CD4-positive, alpha-beta T cell treated with Interleukin-1 beta for 1 hour (primary cell): Measurements from ENCODE around the gene ATIC.

Source experiments
- DNase-seq, 2 donors: peaks; one replicate each; pipeline ENCODE4 v3.0.0-alpha.2; 2020 to 2022

ATIC gene

GRCh38 chr2:215378045-215378444 is 66.2 kb downstream of the ATIC start:
- no peak for DNase-seq

DNA sequence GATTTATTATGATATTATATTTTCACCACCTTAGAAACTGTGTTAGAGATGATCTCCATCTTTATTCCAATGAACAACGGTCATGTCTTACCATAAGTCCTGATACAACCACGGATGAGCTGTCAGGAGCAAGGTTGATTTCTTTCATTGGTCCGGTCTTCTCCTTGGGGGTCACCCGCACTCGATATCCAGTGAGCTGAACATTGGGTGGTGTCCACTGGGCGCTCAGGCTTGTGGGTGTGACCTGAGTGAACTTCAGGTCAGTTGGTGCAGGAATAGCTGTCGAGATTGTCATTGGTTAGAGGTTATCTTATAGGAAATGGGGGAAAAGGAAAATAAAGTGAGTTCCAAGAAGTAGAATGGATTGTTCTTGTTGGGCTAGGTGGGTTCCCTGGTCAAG is 67.2 kb downstream of the ATIC start:
- no peak for DNase-seq

DNA sequence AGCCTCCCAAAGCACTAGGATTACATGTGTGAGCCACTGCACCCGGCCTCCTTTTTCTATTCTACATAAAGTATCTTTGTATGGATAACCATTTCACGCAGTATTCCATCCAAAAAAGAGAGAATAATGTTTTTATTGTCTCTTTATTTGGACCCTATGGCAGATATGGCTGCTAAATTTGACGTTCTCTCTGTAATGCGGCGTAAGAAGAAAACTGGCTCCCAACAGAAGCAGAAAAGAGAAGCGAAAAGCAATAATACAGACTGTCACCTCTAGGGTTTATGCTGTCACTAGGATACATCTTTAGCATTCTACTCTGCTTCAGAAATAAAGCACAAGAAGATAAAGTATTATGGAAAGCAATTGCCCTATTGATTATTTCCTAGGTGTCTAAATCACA is 68.1 kb downstream of the ATIC start:
- no peak for DNase-seq

GRCh38 chr2:215380699-215381098 is 68.8 kb downstream of the ATIC start:
- no peak for DNase-seq

- DNase-seq, result no peak
Observed at GRCh38 chr2:215382011-215382410, 70.2 kb downstream of the ATIC start.

GRCh38 chr2:215382480-215382879 is 70.6 kb downstream of the ATIC start:
- no peak for DNase-seq

DNA sequence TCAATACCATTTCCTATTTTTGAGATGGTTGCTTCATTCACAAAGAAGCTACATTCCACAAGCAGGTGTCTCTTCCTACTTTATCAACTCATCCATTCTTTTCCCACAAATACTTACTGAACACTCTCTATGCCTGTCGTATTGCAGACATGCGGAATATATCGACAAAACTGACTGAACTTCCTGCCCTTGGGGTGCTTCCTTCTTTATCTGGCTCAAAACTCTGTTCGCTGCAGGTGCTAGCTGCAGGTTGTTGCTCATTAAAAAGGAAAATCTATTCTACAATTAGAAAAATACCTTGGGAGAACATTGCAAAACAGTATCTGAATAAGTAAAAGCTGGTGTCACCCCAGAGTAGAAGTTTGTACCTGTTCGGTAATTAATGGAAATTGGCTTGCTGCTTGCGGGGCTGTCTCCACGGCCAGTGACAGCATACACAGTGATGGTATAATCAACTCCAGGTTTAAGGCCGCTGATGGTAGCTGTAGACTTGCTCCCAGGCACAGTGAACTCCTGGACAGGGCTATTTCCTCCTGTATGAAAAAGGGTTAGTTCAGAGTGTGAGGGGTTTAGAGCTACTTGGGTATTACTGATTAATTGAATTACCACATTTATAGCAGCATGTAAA is 71.9 kb downstream of the ATIC start:
- no peak for DNase-seq

DNA sequence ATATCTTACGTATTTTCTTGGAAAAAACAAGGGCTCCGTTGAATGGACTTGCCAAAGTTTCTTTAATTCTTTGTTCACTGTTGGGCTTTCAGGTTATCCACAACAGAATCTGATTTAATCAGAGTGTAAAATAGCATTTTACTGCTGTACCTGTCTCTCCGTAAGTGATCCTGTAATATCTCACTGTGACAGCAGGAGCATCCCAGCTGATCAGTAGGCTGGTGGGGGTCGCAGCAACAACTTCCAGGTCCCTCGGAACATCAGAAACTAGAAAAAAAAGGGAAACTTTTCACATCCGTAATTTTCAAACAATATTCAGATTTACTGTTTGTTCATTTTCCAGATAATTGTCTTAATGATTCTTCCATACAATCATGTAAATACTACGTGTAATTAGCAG is 72.9 kb downstream of the ATIC start:
- DNase-seq, result no peak

- no peak for DNase-seq
Observed at GRCh38 chr2:215386566-215386965, 74.7 kb downstream of the ATIC start.

DNA sequence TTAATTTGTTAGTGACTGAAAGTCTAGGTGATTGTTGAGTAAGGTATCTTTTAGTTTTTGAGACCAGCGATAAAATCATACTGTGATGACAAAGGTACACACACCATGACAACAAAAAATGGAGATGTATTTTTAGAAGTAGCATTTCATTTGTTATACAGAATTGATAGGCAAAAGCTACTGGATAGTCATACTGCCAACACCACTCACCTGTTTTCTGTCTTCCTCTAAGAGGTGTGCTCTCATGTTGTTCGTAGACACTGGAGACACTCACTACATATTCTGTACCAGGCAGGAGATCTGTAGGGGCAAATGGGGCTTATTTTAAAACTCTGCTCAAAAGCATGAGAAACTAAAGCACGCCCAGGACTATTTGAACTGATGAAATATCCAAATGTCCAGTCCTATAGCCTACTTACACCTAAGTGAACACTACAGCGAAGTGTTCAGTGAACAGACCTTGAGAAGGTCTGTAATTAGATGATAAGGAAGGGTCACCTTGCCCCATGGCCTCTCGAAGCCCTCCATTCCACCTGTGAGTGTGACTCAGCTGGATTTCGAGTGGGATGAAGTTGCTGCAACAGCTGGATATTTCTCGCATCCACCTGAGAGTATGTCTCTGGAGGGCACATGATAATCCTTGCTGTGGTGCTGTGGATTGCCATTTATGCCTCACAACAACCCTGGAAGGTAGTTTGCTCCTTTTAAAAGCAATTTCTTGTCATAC is 76.3 kb downstream of the ATIC start:
- no peak for DNase-seq

- DNase-seq, result no peak
Observed at GRCh38 chr2:215390550-215390913, 78.7 kb downstream of the ATIC start.

DNA sequence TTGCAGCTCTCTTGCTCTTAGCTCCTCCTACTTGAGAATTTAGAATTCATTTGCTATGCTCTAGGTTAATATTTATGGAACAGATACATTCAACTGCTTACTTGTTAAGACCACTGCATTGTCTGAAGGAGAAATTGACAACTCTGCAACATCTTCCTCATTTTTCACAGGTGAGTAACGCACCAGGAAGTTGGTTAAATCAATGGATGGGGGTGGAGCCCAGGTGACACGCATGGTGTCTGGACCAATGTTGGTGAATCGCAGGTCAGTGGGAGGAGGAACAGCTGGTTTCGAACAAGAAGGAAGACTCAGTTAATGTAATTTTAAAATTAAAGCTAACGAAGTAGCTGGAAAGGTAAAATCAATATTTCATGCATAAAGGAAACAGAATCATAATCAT is 79.7 kb downstream of the ATIC start:
- no peak for DNase-seq

- DNase-seq, result no peak
Observed at GRCh38 chr2:215392164-215392563, 80.3 kb downstream of the ATIC start.

DNA sequence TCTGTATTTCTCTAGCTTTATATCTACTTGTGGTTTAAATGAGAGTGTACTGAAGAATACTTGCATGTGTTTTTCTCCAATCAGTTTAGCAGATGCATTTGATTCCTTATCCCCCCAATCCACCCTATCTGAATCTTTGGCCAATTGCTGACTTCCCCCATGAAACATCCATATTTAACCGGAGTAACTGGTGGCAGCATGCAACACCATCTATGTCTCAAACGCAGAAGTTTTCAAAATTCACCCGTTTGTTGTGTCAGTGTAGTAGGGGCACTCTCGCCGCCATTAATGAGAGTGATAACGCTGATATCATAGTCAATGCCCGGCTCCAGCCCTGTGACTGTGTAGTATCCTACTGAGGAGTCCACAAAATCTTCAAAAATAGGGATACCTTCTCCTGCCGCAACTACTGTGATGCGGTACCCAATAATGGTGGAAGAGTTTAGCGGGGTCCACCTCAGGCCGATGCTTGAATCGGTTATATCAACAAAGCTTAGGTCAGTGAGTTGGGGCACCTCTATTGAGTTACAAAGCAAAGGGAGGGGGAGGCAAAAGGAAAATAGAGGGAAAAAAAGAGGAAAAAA is 80.9 kb downstream of the ATIC start:
- DNase-seq, result no peak

DNA sequence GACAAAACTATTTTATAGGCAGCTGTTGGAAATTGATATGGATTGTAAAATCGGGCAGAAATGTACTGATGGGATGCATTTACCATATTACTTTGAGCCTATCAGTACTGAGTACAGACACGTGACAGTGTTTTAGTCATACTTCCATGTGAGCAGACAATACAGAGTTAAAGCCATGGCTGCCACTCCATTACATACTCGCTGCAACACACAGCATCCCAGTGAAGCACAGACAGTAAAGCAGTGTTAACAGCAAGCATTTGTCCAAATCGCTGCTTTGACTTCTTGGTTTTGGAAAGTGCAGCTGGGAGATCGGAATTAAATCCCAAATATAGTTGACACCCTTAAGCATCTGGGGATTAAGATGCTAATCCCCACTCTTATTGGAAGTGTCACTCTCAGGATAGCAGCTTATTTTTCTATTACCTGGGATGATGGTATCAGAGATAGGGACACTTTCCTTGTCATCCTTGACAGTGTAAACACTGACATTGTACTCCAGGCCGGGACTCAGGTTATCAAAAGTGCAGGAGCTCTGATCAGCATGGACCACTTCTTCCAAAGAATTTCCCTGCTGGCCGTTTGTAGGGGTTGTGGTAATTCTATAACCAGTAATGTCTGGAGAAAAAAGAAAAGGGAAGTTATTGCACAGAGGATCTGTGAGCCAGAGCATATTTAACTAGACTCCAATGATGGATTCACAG is 82.4 kb downstream of the ATIC start:
- no peak for DNase-seq

DNA sequence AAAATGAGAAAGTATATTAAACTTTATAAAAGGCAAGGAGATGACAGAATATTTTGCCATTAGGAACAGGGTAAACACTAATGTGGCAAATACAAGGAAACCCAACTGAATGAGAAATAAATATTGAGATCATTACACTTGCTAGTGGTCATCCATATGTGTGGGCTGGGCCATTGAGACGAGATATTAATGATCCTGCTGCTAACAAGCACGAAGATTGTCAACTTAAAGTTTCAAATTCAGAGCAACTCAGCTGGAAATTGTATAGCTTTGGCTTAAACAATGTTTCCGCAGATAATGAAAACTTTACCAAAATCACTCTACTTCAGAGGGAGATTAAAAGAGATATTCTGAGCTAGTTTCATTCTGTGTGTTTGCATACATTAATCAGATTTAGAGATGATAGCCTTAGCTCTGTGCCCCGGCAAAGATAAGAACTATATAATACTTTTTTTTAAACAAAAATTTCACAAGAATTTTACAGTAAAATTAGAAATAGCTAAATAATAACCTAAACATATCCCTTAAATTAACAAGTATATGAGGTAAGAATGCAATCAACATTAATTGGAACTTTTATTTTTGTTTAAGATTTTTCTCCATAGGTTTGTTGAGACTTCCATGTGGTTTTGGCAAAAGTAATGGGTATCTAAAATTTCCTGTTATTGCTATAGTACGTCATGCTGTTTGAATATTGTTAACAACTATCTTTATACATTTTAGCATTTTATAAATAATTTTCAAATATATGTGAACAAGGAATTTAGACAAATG is 84.0 kb downstream of the ATIC start:
- DNase-seq, result no peak

DNA sequence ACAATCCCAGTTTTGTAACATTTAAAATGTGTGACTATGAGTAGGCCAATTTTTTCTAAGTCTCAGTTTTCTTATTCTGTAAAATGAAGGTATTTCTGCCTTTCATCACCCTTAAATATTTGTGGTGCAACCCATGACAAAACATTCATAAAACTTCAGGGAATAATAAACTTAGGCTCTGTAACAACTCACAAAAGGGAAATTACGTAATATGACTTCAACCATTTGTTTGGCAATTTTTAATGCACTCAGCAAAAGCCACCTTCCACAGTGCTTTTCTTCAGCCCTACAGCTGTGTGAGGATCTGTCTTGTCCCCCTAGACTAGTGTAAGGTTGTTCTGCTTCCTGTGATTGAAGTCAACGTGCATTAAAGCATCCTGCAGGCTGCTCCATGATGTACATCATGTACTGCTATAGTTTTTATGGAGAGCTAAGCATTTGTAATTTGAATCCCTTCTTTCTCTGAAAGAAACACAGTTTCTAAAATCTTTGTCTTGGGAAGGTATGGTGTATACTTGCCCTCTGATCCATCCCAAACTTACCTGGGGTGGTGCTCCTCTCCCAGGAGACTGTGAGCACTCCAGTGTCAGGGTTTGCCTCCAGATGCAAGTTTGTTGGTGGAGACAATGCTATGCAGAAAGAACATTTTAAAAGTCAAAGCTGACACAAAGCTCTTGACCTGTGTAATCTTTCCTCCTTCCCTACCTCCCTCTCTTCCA is 84.9 kb downstream of the ATIC start:
- DNase-seq, result no peak

- DNase-seq, result no peak
Observed at GRCh38 chr2:215397632-215398341, 85.9 kb downstream of the ATIC start.

GRCh38 chr2:215399067-215399716 is 87.3 kb downstream of the ATIC start:
- DNase-seq, result no peak
